NCI-H774 (cell line): ENCODE results near the gene LBHD2.
"Not testable (repeated sequence)": the region's sequence is repeated elsewhere in the genome, so short reads cannot be mapped to it uniquely, and the experiment has no call there.

Experiments used
- DNase-seq: peaks from one replicate; lab custom pipeline; 2025; lab: John Stamatoyannopoulos, UW

LBHD2 gene

DNA sequence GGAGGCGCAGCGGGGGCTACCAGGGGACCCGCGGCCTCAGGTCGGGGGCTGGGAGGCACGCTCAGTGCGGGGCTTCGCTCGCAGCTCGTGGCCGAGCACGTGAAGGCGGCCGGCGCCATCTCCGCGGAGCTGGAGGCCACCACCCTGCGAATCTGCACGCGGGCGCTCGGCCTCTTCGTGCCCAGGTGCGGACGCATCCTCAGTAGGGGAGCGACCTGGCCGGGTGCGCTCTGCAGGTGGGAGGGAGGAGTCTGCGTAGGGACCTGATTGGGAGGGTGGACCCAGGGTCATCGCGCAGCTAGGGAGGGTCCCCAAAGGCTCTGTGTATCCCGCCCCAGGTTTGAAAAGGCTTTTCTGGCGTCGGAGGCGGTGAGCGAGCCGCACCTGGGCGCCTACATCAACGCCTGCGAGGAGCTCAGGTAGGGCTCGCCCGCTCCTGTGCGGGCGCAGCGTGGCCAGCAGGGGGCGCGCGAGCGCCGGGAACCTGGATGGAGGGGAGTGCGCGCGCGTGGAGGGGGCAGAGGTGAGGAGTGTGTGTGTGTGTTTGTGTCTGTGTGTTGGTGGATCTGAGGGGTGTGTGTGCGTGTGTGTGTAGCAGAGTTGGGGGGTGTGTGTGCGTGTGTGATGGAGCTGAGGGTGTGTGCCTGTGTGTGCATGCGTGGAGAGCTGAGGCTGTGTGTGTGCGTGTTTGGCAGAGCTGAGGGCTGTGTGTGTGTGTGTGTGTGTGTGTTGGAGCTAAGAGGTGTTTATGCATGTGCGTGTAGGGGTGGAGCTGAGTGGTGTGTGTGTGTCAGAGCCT is 20.8 kb downstream of the LBHD2 start:
- DNase-seq = peak; percentile 70

DNA sequence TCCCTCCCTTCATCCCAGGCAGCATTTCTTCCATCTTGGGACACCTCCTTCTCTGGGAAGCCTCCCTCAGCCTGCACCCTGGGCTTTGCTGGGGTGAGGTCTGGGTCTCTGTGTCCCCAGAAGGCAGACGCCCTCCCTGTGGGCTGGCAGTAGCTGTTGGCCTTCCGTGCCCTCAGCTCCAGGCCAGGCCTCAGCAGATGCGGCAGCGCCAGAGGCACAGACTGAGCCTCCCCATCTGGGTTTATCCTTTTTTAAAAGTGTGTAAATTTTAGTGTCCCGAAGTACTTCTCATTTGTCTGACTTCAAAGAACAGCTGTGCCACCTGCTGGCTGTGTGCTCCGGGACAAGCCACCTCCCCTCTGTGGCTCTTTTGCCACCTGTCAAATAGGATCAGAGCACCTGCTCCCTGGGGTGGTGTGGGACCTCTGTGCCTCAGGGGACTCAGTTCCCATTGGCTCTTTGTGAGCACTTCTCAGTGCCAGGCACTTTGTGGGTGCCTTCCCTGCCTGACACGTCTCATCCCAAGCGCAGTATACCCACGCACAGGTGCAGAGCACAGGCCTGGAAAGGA is 21.7 kb downstream of the LBHD2 start:
- DNase-seq = peak; percentile 70

DNA sequence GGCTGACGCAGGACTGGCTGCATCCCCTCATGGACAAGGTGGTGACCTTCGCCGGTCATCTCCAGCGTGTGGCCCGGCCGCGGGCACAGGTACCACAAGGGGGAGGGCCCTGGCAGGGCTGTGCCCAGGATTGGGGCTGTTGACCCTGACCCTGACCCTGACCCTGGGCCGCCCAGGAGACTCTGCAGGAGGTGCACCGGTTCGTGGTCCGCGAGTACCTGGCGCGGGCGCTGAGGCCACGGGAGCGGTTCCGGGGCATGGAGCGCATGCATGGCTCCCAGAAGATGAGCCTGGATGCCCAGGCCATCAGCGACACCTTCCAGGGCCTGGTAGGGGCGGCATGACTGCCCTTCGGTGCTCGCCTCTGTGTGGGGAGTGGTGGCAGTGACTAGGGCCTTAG is 23.4 kb downstream of the LBHD2 start:
- DNase-seq = no peak

DNA sequence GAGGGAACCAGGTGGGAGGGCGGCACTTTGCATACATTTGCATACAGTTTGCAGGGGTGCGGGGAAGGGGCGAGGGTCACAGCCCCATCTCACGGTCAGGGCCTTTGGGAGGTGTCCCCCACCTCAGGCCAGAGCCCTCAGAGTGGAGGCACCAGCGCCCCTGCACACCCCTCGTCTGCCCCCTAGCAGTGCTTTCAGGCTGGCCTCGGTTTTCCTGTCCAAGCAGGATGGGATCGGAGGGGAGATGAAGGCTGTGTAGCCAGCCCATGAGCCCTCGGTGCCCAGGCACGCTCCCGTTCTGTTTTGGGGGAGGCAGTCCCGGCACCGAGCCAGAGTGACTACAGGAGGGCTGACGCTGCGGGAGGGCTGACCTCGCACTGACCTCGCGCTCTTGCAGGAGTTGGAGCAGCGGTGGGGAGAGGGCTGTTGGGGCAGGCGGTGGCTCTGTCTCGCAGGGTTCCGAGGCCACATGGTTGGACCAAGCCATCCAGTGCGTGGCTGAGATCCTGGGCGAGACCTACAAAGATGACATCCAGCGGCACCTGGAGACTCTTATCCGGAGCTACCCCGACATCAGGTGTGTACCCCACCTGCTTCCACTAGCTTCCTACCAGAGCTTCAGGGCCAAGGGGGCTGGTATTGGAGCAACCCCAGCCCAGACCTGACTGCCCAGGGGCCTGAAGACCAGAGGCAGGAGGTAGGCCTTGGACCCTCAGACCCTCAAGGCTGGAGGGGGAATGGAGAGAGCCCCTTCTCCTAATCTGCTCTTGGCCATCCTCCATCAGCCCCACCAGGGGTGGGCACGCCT is 24.1 kb downstream of the LBHD2 start:
- DNase-seq = no peak

DNA sequence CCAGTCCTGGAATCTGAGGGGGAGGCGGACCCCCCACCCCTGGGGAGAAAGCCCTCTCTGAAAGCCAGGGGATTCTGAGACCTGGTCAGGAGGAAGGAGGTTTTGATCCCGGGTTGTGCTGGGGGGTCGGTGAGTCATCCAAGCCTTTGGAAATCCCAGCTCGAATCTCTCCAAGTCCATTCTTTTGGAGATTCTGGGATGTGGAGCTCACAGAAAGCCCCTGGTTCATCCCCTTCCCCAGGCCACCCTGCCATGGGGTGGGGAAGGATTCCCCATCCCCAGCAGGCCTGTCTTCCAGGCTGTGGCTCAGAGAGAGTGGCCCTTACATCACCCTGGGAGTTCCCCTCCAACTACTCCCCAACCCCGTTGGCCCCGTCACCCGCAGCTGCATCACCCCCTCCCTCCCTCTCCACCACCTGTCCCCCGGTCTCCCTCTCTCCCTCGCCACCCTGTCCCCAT is 24.8 kb downstream of the LBHD2 start:
- DNase-seq = peak; percentile 63

DNA sequence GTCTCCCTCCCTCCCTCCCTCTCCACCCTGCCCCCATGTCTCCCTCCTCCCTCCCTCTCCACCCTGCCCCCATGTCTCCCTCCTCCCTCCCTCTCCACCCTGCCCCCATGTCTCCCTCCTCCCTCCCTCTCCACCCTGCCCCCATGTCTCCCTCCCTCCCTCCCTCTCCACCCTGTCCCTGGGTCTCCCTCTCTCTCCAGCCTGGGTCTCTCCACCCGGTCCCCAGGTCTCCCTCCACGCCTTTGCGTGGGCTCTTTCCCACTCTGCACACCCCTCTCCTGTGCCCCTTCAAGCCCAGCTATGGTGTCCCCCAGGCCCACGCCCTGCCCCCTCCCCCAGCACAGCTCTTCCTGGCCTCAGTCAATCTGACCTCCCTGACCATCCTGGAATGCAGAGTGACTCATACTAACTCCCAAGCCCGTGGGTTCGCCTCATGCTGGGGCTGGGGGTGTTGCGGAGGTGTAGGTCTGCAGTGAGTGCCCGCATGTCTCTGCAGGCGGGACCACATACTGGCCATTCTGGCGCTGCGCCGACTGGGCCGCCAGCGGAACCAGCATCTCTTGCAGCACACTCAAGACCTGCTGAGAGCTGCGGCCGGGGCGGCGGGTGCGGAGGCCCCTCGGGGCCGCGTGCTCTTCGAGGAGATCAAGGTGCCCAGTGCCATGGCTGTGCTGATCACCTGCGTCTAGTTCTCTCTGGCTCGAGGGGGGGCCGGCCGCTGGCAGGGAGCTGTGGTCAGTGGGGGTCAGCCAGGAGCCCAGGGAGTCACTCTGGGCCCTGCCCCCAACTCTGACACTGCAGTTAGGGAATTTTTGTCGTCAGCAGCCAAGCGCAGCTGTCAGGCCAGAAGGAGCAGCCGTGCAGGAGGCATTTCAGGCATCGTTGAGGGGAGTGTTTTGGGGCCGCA is 25.8 kb downstream of the LBHD2 start:
- no peak for DNase-seq

DNA sequence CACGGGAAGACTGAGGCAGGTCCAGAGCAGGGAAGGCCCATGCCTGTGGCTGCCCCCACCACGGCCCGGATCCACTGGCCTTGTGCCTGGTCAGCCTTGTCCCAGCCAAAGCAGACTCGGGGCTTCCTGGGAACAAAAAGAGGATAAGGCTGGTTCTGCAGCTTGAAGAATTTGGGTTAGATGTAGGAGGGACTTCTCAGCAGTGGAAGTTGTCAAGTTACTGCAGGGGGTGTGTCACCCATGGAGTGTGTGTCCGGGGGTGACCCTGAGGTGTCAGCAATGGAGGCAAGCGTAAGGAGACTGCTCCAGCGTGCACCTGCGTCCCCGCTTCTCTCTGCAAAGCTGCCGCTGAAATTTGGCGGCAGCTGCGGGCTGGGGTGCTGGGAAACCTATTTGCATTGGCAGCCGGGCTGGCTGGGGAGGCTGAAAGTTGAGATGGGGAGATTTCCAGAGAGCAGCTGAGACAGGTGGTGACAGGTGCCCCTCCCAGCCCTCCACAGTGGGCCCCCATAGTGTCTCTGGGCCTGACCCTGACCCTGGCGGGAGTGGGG is 26.7 kb downstream of the LBHD2 start:
- peak; percentile 28 for DNase-seq

DNA sequence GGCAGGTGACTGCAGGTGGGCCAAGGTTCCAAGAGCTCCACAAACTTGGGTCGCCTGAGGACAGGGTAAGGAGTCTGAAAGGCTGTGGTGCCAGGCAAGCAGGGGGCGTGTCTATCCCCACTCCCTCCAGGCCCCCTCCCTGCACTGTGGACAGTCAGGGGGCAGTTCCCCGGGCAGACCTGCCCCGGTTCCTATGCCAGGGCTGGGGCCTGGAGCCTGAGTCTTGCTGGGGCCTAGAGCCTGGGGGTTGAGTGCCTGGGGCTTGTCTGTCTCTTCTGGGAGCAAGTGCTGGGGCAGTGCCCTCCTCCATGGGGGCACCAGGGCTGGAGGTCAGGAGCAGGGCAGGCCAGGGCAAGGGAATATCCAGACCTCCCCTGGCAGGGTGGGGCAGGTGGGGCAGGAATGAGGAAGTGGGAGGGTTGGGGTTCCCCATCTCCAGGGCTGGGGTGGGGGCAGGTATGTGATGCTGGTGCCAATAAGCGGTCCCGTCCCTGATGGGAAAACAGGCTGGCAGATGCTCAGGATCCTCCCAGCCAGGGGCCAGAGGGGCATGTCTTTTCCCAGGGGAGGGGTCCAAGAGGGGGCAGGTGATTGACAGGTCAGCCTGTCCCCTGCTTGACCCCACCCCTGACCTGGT is 27.3 kb downstream of the LBHD2 start:
- no peak for DNase-seq

DNA sequence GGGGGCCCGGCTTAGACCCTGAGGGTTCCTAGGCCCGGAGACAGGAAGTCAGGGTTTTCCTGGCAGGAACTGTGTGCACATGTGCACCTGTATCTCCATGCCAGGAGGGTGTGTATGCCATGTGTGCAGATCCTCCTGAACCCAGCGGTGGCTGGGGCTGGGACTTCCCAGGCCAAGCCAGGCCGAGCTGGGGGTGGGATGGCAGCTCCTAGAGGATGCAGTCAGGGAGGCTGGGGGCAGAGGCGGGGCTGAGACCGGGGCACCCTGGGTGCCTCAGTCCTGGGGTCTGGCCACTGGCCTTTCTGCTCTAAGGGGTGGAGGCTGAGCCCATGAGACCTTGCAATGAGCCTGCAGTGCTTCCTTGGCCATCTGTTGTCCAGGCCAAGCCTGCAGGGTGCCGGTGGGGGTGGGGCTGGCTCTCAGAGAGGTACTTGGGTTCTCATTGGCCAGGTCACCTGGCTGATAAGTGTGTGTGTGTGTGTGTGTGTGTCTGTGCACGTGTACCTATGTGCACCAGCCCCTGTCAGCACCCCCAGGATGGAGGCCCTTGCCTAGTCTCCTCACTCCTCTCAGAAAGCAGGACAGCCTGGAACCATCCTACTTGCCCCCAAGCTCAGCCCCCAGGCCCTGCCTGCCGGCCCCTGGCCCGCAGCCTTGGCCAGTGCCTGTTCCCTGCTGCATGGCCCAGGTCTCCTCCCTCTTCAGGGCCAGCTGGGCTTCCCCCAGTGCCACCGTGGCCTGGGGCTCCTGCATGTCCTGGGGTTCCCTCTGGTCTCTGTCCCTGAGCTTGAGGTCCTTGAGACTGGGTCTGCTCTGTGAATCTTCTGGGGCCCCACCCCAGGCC is 28.6 kb downstream of the LBHD2 start:
- DNase-seq = peak; percentile 30

DNA sequence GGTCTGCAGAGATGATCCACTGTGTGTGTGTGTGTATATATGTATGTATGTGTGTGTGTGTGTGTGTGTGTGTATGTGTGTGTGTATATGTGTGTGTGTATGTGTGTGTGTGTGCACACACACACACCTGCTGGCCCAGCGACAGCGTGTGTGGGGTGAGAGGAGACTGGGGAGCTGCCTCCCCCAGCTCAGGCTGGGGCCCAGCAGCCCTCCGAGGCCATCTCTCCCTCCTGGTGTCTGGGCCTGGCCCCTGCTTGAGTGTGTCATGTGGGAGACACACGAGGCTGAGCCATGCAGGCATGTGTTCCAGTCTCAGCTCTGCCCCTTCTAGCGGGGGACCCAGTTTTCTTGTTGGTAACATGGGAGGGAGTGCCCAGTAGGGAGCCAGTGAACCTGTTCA is 29.3 kb downstream of the LBHD2 start:
- no peak for DNase-seq

DNA sequence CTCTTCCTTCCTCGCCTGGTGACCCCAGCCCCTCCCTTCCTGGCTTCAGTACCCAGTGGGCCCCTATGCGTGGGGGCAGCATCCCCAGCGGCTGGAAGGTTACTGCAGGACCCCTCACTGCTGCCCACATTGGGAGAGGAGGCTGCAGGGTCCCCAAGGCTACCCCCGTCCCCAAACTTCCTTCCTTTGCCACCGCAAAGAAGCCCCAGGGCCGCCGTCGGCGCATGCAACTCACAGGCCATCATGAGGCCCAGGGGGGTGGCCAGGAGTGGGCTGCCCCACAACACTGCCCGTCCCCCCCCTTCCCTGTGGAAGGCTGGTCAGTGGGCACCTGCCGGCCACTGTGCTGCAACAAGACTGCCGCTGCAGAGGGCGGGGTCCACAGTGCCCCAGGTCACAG is 29.8 kb downstream of the LBHD2 start:
- DNase-seq = no peak

DNA sequence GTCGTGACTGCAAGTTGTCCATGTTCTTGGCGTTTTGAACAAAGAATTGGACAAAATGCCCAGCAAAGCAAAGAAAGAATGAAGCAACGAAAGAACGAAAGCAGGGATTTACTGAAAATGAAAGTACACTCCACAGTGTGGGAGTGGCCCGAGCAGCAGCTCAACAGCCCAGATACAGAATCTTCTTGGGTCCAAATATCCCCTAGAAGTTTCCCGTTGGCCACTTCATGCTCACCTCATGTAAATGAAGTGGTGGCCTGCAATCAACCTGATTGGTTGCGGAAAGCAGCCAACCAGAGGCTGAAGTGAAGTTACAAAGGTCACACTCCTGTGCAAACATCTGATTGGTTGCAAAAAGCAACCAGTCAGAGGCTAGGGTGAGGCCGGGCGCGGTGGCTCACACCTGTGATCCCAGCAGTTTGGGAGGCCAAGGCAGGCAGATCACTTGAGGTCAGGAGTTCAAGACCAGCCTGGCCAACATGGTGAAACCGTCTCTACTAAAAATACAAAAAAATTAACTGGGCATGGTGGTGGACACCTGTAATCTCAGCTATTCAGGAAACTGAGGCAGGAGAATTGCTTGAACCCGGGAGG is 31.2 kb downstream of the LBHD2 start:
- not testable (repeated sequence) for DNase-seq

DNA sequence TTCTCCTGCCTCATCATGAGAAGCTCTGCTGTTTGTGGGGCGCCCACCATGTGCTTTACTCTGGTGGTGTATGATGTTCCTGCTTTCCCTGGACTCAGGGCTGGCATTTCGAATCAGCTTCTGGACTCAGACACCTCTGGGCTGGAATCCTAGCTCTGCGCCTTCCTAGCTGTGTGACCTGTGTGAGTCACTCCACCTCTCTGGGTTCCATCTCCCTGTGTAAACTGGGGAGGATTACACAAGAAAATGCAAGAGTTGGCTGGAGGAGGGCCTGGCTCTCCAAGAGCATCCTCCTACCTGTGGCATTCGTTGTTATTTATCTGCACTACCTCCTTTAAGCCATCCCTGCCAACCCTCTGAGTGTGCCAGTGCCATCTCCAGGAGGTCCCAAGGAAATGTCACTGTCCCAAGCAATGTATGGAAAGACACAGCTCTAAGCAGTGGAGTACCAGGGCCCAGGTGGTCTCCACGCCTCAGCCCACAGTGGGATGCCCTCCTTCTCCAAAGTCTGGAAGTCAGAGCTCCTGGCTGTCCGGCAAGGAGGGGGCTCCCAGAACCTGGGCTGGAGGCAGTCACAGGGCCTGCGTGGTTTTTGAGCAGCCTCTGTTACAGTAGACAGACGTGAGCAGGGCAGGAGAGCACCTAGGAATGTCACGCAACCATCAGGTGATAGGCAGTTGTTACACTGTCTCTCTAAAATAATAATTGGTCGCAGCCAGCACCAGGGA is 32.0 kb downstream of the LBHD2 start:
- DNase-seq = no peak

DNA sequence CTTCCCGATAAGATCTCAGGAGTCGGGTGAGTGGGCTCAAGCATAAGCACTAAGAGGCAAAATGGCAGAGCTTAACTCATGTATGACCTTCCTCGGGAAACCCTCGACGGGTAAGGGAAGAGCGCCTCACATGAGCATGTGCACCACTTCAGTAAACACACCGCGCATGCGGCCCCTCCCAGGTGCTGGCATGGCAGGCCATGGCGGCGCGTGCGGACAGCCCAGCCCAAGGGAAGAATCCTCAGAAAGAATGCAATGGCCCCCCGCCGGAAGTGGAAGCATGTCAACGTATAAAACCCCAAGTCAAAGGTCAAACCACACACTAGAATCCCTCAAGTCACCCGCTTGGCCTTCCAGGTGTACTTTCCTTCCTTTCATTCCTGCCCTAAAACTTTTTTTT is 32.6 kb downstream of the LBHD2 start:
- no peak for DNase-seq

DNA sequence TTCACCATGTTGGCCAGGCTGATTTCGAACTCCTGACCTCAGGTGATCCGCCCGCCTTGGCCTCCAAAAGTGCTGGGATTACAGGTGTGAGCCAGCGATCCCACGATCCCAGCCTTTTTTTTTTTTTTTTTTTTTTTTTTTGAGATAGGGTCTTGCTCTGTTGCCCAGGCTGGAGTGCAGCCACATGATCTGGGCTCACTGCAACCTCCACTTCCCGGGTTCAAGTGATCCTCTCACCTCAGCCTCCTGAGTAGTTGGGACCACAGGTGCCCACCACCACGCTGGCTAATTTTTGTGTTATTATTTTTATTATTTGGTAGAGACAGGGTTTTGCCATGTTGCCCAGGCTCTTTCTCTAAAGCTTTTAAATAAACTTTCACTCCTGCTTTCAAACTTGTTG is 33.5 kb downstream of the LBHD2 start:
- not testable (repeated sequence) for DNase-seq

DNA sequence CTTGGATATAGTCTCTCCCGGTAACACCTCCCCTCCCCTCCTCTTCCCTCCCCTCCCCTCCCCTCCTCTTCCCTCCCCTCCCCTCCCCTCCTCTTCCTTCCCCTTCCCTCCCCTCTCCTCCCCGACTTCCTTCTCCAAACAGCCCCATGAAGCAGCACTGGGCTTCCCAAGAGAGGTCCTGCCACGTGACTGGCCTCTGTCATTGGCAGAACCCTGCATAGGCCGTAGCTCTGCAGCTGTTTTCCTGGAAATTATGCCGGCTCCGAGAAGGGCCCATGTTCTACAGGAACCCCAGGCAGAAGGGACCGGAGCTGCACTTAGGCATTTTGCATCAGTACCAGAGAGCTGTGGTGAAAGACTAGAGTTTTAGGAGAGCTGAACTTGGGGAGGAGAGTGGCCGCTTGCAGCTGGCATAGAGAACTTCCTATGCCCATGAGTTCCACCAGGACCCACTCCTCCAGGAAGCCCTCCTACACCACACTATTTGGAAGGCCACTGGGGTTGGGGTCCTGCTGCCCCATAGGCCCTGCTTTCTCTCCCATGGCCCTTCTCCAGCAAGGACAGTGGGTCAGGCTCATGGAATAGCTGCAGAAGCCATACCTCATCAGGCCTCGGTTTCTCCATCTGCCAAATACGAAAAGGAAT is 34.1 kb downstream of the LBHD2 start:
- DNase-seq = no peak

DNA sequence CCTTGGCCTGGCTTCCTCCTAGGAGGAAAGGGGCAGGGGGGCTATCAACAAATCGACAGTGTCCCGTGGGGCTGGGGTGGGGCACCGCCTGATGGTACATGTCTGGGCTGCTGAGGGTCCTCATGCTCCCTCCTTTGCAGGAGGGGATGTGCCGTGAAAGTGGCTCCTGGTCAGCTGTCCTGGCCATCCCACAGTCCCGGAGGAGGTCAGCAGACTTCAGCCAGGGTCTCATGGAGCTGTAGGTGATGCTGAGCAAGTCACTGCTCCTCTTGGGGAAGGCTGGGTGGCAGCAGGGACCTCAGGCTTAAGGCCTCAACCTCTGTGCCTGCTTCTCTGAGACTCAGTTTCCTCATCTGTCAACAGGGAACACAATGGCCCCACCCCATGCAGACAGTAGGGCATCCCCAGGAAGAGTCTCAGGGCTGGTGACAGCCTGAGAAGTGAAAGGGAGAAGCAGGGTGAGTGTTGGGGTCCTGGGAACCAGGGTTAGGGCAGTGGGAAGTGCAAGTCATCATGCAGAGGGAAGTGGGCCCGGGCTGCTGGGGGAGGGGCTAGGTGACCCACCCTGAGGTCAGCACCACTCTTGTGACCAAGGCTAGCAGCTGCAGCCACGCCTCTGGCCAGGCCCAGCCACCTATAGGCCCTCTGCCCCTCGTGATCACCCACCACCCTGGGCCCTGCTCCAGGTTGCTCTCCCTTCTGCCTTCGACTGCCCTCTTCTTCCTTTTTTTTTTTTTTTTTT is 34.8 kb downstream of the LBHD2 start:
- no peak for DNase-seq

DNA sequence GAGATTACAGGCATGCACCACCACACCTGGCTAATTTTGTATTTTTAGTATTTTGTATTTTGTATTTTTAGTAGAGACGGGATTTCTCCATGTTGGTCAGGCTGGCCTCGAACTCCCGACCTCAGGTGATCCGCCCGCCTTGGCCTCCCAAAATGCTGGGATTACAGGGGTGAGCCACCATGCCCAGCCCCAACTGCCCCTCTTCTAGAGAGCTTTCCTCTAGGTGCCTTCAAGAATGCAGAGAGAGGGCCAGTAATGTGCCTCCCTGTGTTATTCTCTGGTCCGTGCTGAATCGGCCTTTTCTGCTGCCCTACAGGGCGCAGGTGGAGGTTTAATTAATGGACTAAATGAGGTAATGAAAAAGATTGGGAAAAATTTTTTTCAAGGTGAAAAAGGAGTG is 35.5 kb downstream of the LBHD2 start:
- DNase-seq = not testable (repeated sequence)
